Caco-2 (cell line): ENCODE data around the gene USF2. TPM values are rescaled to one million over a fixed set of nuclear protein-coding genes. Genes with fewer than 3 reads are reported as not detected.

Source experiments
- BruUV-seq: library from RNA; stranded (reverse); fragments of 400-500 nt; replicated peaks from 2 replicates; lab custom pipeline; 2021; lab: Mats Ljungman, UMichigan
- CTCF ChIA-PET: fragments of 300-600 bp; sonication (Branson Sonifier 250); formaldehyde crosslinking; loops from one replicate; lab custom pipeline; 2022; ENCODE audit warnings: antibody characterized with exemption; lab: Charles Lee
- POLR2A ChIA-PET: fragments of 300-600 bp; sonication (Branson Sonifier 250); formaldehyde crosslinking; loops from one replicate; lab custom pipeline; 2022; ENCODE audit warnings: antibody characterized with exemption; lab: Charles Lee
- DNase-seq, 2 experiments: peaks; one replicate each; pipeline versions ENCODE4 v3.0.0 to v3.0.0-alpha.2; 2020 to 2022
- H3K27me3 ChIP-seq: replicated peaks from 2 replicates; pipeline ENCODE4 v1.6.0; 2011; ENCODE audit warnings: low read length; ENCODE audit not compliant: control insufficient read depth, insufficient read depth
- H3K36me3 ChIP-seq: 2 replicates; pipeline ENCODE4 v1.5.1; 2011; ENCODE audit warnings: low read length; ENCODE audit not compliant: control insufficient read depth, insufficient read depth
- H3K4me1 ChIP-seq: fragments of 250-450 bp; sonication (Bioruptor Pico); 2 replicates; pipeline ENCODE4 v1.5.1; 2020; ENCODE audit warnings: mild to moderate bottlenecking
- H3K4me3 ChIP-seq: 2 replicates; pipeline ENCODE4 v1.5.1; 2011; ENCODE audit warnings: low read depth, mild to moderate bottlenecking, control low read depth, low read length
- H3K9me3 ChIP-seq: fragments of 250-450 bp; sonication (Bioruptor Pico); 2 replicates; pipeline ENCODE4 v1.5.1; 2020; ENCODE audit warnings: mild to moderate bottlenecking, moderate library complexity
- H3K27ac Mint-ChIP-seq: one replicate; pipeline ENCODE4 v1.8.0; 2022; ENCODE audit warnings: mixed read lengths; ENCODE audit not compliant: unreplicated experiment
- H3K27me3 Mint-ChIP-seq: one replicate; pipeline ENCODE4 v1.8.0; 2022; ENCODE audit warnings: mixed read lengths; ENCODE audit not compliant: insufficient read depth, unreplicated experiment
- H3K36me3 Mint-ChIP-seq: one replicate; pipeline ENCODE4 v1.8.0; 2022; ENCODE audit warnings: mild to moderate bottlenecking, mixed read lengths; ENCODE audit not compliant: insufficient read depth, unreplicated experiment
- H3K4me1 Mint-ChIP-seq: one replicate; pipeline ENCODE4 v1.8.0; 2022; ENCODE audit warnings: low read depth, mixed read lengths; ENCODE audit not compliant: unreplicated experiment
- H3K4me3 Mint-ChIP-seq: one replicate; pipeline ENCODE4 v1.8.0; 2022; ENCODE audit warnings: mild to moderate bottlenecking, moderate library complexity, mixed read lengths; ENCODE audit not compliant: unreplicated experiment
- H3K9me3 Mint-ChIP-seq: one replicate; pipeline ENCODE4 v1.8.0; 2022; ENCODE audit warnings: mixed read lengths; ENCODE audit not compliant: unreplicated experiment
- CTCF ChIP-seq, 2 experiments: fragments of 200-600 bp in 1 of 2; IDR thresholded peaks; 1 replicate in 1 of 2; 2 replicates in 1 of 2; pipeline versions ENCODE4 v1.5.1 to v1.8.0; 2011 to 2022; ENCODE audit warnings: antibody characterized with exemption in 1 of 2, control low read depth in 1 of 2, inconsistent platforms in 1 of 2, low read depth in 1 of 2, low read length in 1 of 2, mild to moderate bottlenecking in 1 of 2, moderate library complexity in 1 of 2; ENCODE audit not compliant: insufficient read depth in 1 of 2, severe bottlenecking in 1 of 2, unreplicated experiment in 1 of 2
- intact Hi-C: fragments of 100-400 bp; cut with micrococcal nuclease; formaldehyde crosslinking; loops from one replicate; pipeline ENCODE4 v1.10.0; 2022; ENCODE audit not compliant: unreplicated experiment
- total RNA-seq: library from RNA; stranded (reverse); gene quantifications from 2 replicates; pipeline ENCODE4 v1.2.3, GENCODE V29; 2022

Gene USF2
- total RNA-seq, 1 experiment from 2014 or later, result 105 TPM

DNA sequence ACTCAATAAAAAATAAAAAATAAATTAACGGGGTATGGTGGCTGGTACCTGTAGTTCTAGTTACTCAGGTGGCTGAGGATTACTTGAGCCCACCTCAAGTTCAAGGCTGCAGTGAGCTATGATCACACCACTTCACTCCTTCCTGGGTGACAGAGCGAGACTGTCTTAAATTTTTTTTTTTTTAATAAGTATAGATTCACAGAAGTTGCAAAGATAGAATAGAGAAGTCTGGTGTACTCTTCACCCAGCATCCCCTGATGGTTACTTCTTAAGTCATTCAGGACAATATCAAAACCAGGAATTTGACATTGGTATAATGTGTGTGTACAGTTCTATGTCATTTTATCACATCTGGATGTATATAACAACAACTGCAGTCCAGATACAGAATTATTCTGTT, 52.5 kb downstream of the USF2 start:
- intact Hi-C loops, result no loop called here
- no TSS peak for BruUV-seq
- Mint-ChIP-seq H3K9me3 (peaks cover 9% of the 10 kb centered on the region), H3K27ac (no peak overlapping the region), H3K27me3 (peaks cover 3% of the 10 kb centered on the region), H3K36me3 (no peaks in the 10 kb centered on the region), H3K4me3 (no peak overlapping the region), H3K4me1 (peaks cover 14% of the 10 kb centered on the region)
- H3K27me3 ChIP-seq, result no peaks in the 10 kb centered on the region
- H3K4me3 ChIP-seq, result no peak overlapping the region
- no peaks in the 10 kb centered on the region for H3K4me1 ChIP-seq
- no peaks in the 10 kb centered on the region for H3K36me3 ChIP-seq
- no peak for DNase-seq
- ChIA-PET CTCF (no interaction called here), POLR2A (no interaction called here)
- H3K9me3 ChIP-seq, result peaks cover 4% of the 10 kb centered on the region; the same call in 1 of the 2 replicates
- TF ChIP-seq CTCF (IDR thresholded peaks at IDR 0.05; ENCODE audit: insufficient read depth in 1 of 2, low read depth in 1 of 2, low read length in 1 of 2, severe bottlenecking in 1 of 2, unreplicated experiment in 1 of 2), result no peak

GRCh38 chr19:35322014-35322413, 53.3 kb downstream of the USF2 start:
- CTCF ChIA-PET, result no interaction called here
- TF ChIP-seq CTCF (IDR thresholded peaks at IDR 0.05; ENCODE audit: insufficient read depth in 1 of 2, low read depth in 1 of 2, low read length in 1 of 2, severe bottlenecking in 1 of 2, unreplicated experiment in 1 of 2), result no peak
- DNase-seq, result no peak
- H3K27ac Mint-ChIP-seq, result no peak overlapping the region
- H3K4me1 Mint-ChIP-seq, result peaks cover 14% of the 10 kb centered on the region
- Histone ChIP-seq H3K4me3 (no peak overlapping the region), H3K9me3 (peaks cover 4% of the 10 kb centered on the region; the same call in 1 of the 2 replicates), H3K27me3 (no peaks in the 10 kb centered on the region), H3K36me3 (no peaks in the 10 kb centered on the region), H3K4me1 (no peaks in the 10 kb centered on the region)
- no peak overlapping the region for H3K4me3 Mint-ChIP-seq
- POLR2A ChIA-PET, result no interaction called here
- H3K27me3 Mint-ChIP-seq, result peaks cover 3% of the 10 kb centered on the region
- BruUV-seq, result no TSS peak
- H3K9me3 Mint-ChIP-seq, result peaks cover 9% of the 10 kb centered on the region
- intact Hi-C loops, result no loop called here
- H3K36me3 Mint-ChIP-seq, result no peaks in the 10 kb centered on the region

DNA sequence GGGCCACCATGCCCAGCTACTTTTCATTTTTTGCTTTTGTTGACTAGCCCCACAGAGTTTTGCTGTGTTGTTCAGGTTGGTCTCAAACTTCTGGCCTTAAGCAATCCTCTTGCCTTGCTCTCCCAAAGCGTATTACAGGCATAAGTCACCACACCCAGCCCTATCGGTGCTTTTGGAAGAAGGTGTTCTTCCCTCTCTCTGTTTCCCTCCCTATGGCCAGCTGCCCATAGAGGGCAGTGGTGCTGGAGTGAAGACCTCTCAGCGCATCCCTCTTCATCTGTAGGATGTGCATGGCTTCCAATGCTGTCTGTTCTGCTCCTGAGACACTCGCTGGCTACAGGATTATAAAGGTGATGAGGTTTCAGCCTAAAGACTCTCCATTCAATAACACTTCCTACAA, 58.9 kb downstream of the USF2 start:
- Mint-ChIP-seq H3K27me3 (peaks cover 7% of the 10 kb centered on the region), H3K4me3 (no peak overlapping the region), H3K9me3 (no peaks in the 10 kb centered on the region), H3K36me3 (no peaks in the 10 kb centered on the region), H3K27ac (no peak overlapping the region), H3K4me1 (peaks cover 6% of the 10 kb centered on the region)
- H3K36me3 ChIP-seq, result no peaks in the 10 kb centered on the region
- no peaks in the 10 kb centered on the region; the same call in 1 of the 2 replicates for H3K9me3 ChIP-seq
- ChIA-PET CTCF (interaction anchor here (0.6 kb wide), 1 partner anchor 18 kb away, joined by 3 read pairs; no protein-coding TSS in a partner anchor), POLR2A (no interaction called here)
- no TSS peak for BruUV-seq
- no peaks in the 10 kb centered on the region for H3K4me1 ChIP-seq
- TF ChIP-seq CTCF (IDR thresholded peaks at IDR 0.05; ENCODE audit: insufficient read depth in 1 of 2, low read depth in 1 of 2, low read length in 1 of 2, severe bottlenecking in 1 of 2, unreplicated experiment in 1 of 2), result peak; percentile 46 to 67
- peak in 1 of 2 experiments; percentile 38 for DNase-seq
- intact Hi-C loops, result no loop called here
- no peak overlapping the region for H3K4me3 ChIP-seq
- H3K27me3 ChIP-seq, result no peaks in the 10 kb centered on the region; the same call in 1 of the 2 replicates
